GM23248 (cell line): Measurements from ENCODE around the gene ZNF302.

Experiments used
- EZH2 ChIP-seq: fragments of 200-600 bp; sonication (generic); IDR thresholded peaks from 2 replicates; pipeline ENCODE4 v1.6.1; 2018; ENCODE audit warnings: antibody characterized with exemption, mild to moderate bottlenecking; ENCODE audit not compliant: insufficient read depth, poor library complexity, severe bottlenecking
- EZH2phosphoT487 ChIP-seq: fragments of 200-600 bp; sonication (generic); IDR thresholded peaks from 2 replicates; pipeline ENCODE4 v1.6.1; 2018; ENCODE audit warnings: antibody characterized with exemption, moderate library complexity, mild to moderate bottlenecking, low read depth; ENCODE audit not compliant: insufficient read depth

GRCh38 chr19:34678421-34678820, 943 bp downstream of the ZNF302 start:
- TF ChIP-seq EZH2phosphoT487, result no peak
- no peak for TF ChIP-seq EZH2
